Measurements from ENCODE around the gene PRDX4.

Gene PRDX4

GRCh38 chrX:23705235-23705634 lies 37.9 kb downstream of the PRDX4 start:
- no peak overlapping the region for H3K4me3 ChIP-seq (ENCODE audit: low read depth, low read length)
- no peak for TF ChIP-seq CTCF (IDR thresholded peaks at IDR 0.05; ENCODE audit: control insufficient read depth, extremely low read depth, insufficient read depth)
- no peak for DNase-seq (ENCODE audit: low read depth)

GRCh38 chrX:23720117-23720677 lies 52.9 kb downstream of the PRDX4 start:
- TF ChIP-seq CTCF (IDR thresholded peaks at IDR 0.05; ENCODE audit: control insufficient read depth, extremely low read depth, insufficient read depth), result no peak
- DNase-seq (ENCODE audit: low read depth), result no peak
- no peak overlapping the region for H3K4me3 ChIP-seq (ENCODE audit: low read depth, low read length)

GRCh38 chrX:23726191-23726590 lies 58.9 kb downstream of the PRDX4 start:
- no peak overlapping the region for H3K4me3 ChIP-seq (ENCODE audit: low read depth, low read length)
- DNase-seq (ENCODE audit: low read depth), result no peak
- TF ChIP-seq CTCF (IDR thresholded peaks at IDR 0.05; ENCODE audit: control insufficient read depth, extremely low read depth, insufficient read depth), result no peak

GRCh38 chrX:23727206-23727605 lies 59.9 kb downstream of the PRDX4 start:
- TF ChIP-seq CTCF (IDR thresholded peaks at IDR 0.05; ENCODE audit: control insufficient read depth, extremely low read depth, insufficient read depth), result no peak
- H3K4me3 ChIP-seq (ENCODE audit: low read depth, low read length), result no peak overlapping the region
- DNase-seq (ENCODE audit: low read depth), result no peak

GRCh38 chrX:23729214-23729613 lies 61.9 kb downstream of the PRDX4 start:
- no peak for DNase-seq (ENCODE audit: low read depth)
- H3K4me3 ChIP-seq (ENCODE audit: low read depth, low read length), result no peak overlapping the region
- no peak for TF ChIP-seq CTCF (IDR thresholded peaks at IDR 0.05; ENCODE audit: control insufficient read depth, extremely low read depth, insufficient read depth)

GRCh38 chrX:23731951-23732350 lies 64.7 kb downstream of the PRDX4 start:
- TF ChIP-seq CTCF (IDR thresholded peaks at IDR 0.05; ENCODE audit: control insufficient read depth, extremely low read depth, insufficient read depth), result no peak
- no peak overlapping the region for H3K4me3 ChIP-seq (ENCODE audit: low read depth, low read length)
- no peak for DNase-seq (ENCODE audit: low read depth)

- DNase-seq (ENCODE audit: low read depth), result no peak
- H3K4me3 ChIP-seq (ENCODE audit: low read depth, low read length), result no peak overlapping the region
- no peak for TF ChIP-seq CTCF (IDR thresholded peaks at IDR 0.05; ENCODE audit: control insufficient read depth, extremely low read depth, insufficient read depth)
Observed at GRCh38 chrX:23732704-23733103, 65.4 kb downstream of the PRDX4 start.
